Left colon (tissue), 2 donors: ENCODE measurements around the gene PRKAB2. TPM values are rescaled to one million over a fixed set of nuclear protein-coding genes. Genes with fewer than 3 reads are reported as not detected.
"Not testable (repeated sequence)": the region's sequence is repeated elsewhere in the genome, so short reads cannot be mapped to it uniquely, and the experiment has no call there.

Experiments
- ATAC-seq: fragments of 200-7000 bp; cut with Tn5 transposase; one replicate; pipeline ENCODE4 v1.9.1; 2020; ENCODE audit warnings: mild to moderate bottlenecking, moderate library complexity
- DNase-seq, 2 donors: peaks; one replicate each; pipeline ENCODE4 v3.0.0-alpha.2; 2020
- intact Hi-C, 2 donors: fragments of 100-400 bp; cut with DNase I in 1 of 2; cut with micrococcal nuclease in 1 of 2; formaldehyde crosslinking; loops; one replicate each; pipeline versions ENCODE4 v1.11.2 to v1.14.0; 2022; cut with DNase I, micrococcal nuclease
- total RNA-seq, 2 donors: library from RNA; stranded (reverse); fragmentation: NEBNext Ultra II Directional; extraction: Animal tissue kit (Norgen Biotek cat#: 25700); gene quantifications; one replicate each; pipeline ENCODE4 v1.2.1, GENCODE V29; 2021
- donor health status: DM: no; HTN: no; CAD: no.
- donor health status: DM: yes; HTN: yes; CAD: no.

PRKAB2 gene
- total RNA-seq, 2 donors from 2014 or later = 12.2 to 23.9 TPM

DNA sequence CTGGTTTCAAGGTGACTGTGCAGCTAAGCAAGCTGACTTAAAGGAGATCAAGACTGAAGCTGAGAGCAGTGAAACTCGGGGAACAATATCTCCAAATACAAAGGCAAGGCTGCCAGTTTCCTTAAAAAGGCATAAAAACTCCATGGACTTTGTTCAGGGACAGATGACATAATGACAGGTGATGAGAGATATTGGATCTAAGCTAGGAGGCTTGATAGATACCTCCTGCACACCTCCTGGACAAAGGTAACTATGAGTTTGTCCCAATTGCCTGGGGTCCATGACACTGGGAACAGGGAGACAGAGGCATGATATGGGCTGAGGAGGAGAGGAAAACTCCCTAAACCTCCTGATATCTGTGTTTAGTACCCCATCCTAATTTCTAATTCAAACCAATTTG, 55.2 kb downstream of the PRKAB2 start:
- DNase-seq (no peak), ATAC-seq (no peak)
- intact Hi-C loops = no loop called here

DNA sequence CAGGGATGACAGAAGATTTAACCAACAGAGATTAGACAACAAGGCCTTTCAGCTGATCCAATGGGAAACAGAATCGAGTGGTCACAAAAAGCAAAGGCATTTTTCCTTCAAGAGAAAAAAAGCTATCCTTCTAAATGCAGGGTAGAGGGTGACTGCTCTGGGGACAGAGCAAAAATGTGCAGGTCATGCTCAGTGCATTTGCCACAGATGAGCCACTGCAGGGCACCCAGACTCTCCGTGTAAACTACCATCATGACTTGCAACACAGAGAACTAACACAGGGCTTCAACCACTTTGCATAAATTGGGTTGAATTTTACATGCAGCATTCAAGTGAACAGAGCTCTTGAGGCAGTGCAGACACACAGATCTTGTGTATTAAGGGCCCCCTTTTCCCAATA, 56.8 kb downstream of the PRKAB2 start:
- DNase-seq (no peak), ATAC-seq (no peak)
- intact Hi-C loops = no loop called here

DNA sequence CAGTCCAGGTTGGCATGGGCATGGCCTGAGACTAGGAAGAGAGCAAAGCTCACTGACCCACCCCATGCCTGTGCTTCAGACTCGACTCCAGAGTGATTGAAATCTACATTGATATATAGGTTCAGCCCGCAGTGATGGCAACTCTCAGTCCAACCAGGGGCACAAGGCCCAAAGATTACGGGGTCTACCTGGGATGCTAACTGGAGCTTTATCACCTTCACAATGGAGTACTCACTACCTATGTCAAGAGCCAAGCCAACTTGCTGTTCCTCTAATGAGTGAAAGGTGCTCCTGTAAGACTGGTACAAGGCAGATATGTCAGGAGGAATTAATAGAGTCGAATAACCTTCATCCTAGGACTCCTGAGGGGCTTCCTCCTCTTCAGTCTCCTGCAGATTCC, 57.2 kb downstream of the PRKAB2 start:
- DNase-seq, ATAC-seq, intact Hi-C loops: not testable (repeated sequence)

DNA sequence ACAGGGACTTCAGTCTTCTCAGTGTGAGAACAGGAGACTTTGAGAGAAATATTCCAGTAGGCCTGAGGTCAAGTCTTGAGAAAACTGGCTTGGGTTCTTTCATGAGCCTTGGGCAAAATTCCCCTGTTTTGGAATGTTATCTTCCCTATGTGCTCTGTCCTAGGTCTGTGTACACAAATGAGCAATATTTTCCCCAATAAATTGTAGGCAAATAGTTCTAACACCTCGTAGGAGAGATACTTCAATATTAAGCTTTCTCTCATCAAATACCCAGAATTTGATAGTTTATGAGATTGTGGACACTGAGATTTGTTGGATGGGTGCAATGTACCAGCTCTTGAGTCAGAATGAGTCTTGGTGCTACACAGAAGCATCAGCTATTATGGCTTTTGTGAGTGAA, 57.9 kb downstream of the PRKAB2 start:
- DNase-seq, intact Hi-C loops, ATAC-seq: not testable (repeated sequence)

DNA sequence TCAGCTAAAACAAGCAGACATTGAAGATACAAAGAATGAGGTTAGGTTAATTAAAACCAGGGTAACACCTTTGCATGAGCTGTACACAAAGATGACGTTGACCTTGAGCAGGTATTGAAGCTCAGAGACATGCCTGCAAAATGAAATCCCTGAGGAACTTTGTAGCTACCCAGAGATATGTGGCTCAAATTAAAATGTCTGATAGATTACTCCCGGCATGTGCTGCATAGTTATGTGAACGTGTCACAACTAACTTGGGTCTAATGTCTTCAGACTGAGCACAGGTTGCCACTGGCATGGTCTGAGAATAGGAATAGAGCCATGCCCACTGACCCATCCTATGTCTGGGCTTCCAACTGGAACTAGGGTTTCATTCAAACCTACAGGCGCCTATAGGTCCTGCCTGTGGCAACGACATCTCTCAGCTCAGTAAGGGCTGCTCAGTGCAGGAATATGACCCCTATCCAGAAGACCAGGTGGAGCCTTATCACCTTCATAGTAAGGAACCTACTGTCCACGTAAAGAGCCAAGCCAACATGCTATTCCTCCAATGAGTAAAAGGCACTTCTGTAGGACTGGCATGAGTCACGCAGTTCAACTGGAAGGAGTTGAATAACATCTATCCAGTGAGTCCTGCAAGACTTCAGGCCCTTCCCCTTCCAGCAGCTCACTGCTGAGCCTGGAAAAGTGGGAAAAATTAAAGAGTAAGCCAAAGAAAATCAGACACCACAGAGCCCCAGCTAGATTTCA, 60.7 kb downstream of the PRKAB2 start:
- no peak for DNase-seq
- intact Hi-C loops = no loop called here
- ATAC-seq = no peak

DNA sequence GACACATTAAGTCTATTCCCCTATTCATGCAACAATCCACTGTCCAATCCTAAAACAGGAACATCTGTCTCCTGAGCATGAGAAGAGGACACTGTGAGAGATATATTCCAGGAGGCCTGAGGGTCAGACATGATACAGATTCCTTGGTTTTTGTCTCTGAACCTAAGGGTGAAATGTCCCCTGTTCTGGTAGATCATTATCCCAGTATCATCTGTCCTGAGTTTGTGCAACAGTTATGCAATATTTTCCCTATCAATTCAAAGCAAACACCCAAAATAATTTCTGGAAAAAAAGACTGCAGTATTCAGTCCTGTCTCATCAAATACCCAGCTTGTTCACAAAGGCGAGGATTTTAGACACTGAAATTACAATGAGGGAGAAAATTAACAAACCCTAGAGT, 61.4 kb downstream of the PRKAB2 start:
- ATAC-seq (no peak), DNase-seq (no peak)
- intact Hi-C loops = no loop called here

DNA sequence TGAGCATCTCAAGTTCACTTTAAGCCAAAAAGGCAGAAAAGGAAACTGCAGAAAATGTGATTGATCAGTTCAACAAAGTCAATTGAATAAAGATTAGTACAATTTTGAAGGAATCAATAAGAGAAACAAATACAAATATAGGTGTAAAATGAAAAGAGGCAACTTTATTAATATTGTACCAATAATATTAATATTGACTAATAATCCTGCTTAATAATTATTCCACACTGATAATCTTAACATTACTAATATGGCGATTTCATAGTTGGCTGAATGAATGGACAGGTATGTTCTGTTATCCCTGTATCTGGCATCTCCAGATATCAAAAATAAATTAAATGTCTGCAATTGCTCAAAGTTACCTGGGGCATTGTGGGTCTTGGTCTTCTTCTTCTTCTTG, 61.8 kb downstream of the PRKAB2 start:
- intact Hi-C loops = no loop called here
- no peak for ATAC-seq
- DNase-seq = no peak

DNA sequence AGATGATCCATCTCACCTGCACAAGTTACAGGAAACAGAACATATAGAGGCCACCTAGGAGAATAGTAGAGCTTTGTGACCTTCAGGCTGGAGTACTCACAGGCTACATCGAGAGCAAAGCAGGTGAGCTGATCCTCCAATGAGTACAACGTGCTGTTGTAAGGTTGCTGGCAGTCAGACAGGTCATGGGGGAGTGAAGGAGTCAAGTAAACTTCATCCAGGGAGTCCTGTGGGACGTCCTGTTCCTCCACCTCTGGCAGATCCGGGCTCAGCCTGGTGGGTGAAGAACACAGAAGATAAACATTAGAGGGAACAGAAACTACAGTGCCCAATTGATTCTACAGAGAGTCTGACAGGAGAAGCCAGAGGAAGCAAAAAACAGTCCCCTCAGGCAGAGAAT, 62.5 kb downstream of the PRKAB2 start:
- ATAC-seq (no peak), DNase-seq (no peak)
- intact Hi-C loops = no loop called here

DNA sequence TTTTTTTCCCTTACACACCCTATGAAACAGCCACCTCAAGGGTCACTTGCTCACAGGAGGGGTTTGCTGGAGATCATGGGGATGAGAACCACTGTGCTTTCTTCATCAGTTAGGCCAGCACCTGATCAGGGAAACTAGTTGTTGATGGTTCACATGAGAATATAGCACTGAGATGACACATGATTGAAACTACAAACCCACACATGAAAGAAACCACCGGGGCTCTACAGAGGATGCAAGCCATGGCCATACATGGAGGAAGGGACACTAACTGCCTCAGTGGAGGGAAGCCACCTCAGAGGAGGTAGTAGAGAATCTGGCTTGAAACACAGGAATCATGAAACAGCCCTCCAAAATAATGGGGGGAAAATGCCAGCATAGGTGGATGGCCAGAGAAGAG, 63.2 kb downstream of the PRKAB2 start:
- ATAC-seq = no peak
- intact Hi-C loops = no loop called here
- no peak for DNase-seq

DNA sequence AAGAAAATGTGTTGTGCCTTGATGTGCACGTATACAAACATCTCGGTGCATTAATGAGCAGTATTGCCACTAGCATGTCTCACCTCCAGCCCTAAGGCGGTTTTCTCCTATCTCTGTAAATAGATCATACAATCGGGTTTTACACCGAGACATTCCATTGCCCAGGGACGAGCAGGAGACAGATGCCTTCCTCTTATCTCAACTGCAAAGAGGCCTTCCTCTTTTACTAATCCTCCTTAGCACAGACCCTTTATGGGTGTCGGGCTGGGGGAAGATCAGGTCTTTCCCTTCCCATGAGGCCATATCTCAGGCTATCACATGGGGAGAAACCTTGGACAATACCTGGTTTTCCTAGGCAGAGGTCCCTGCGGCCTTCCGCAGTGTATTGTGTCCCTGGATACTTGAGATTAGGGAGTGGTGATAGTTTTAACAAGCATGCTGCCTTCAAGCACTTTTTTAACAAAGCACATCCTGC, 65.8 kb downstream of the PRKAB2 start:
- intact Hi-C loops, ATAC-seq, DNase-seq: not testable (repeated sequence)

DNA sequence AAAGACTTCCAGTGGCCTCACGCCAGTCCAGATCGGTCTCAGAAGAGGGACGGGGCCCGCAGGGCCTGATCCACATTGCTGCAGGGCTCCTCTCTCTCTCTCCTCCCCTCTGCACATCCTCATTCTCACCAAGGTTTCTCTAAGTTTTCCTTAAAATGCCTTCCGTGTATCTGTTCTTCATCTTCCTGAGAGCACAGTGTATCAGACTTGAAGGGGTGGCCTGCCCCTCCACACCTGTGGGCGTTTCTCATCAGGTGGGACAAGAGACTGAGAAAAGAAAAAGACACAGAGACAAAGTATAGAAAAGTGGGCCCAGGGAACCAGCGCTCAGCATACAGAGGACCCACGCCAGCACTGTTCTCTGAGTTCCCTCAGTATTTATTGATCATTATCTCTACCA, 66.4 kb downstream of the PRKAB2 start:
- ATAC-seq (no peak), DNase-seq (no peak)
- intact Hi-C loops = no loop called here

Other genes starting within 250 kb of the PRKAB2 start
- gene NBPF12, start 234.1 kb downstream of the PRKAB2 start, total RNA-seq = 10 to 100 TPM in 1 of 2 donors, 1 to 10 TPM in 1; 9.3 to 10.1 TPM
- 100 to 1,000 TPM in 1 of 2 donors, 10 to 100 TPM in 1; 65.9 to 100 TPM for gene FMO5, start 52.9 kb upstream of the PRKAB2 start, total RNA-seq
- 10 to 100 TPM; 34.9 to 37.4 TPM for gene CHD1L, start 70.2 kb upstream of the PRKAB2 start, total RNA-seq